B cell (primary cell): ENCODE results near the gene CRIM1. TPM values are rescaled to one million over a fixed set of nuclear protein-coding genes. Genes with fewer than 3 reads are reported as not detected.

Source experiments
- ATAC-seq: fragments of 200-7000 bp; cut with Tn5 transposase; one replicate; pipeline ENCODE4 v1.10.0; 2021; ENCODE audit warnings: low read depth, mild to moderate bottlenecking, moderate number of reproducible peaks, moderate library complexity
- CTCF ChIA-PET: fragments of 350-600 bp; sonication (Branson Sonifier 250); formaldehyde crosslinking; loops from one replicate; lab custom pipeline; 2021; ENCODE audit warnings: antibody characterized with exemption, inconsistent platforms; lab: Charles Lee
- POLR2A ChIA-PET: fragments of 350-600 bp; sonication (Branson Sonifier 250); formaldehyde crosslinking; loops from one replicate; lab custom pipeline; 2021; ENCODE audit warnings: antibody characterized with exemption; lab: Charles Lee
- DNase-seq: peaks from one replicate; pipeline ENCODE4 v3.0.0; 2013
- H2AFZ ChIP-seq: 2 replicates; pipeline ENCODE4 v1.6.1; 2012; ENCODE audit warnings: mild to moderate bottlenecking, low read depth, low read length; ENCODE audit not compliant: insufficient read depth, poor library complexity, severe bottlenecking
- H3K27ac ChIP-seq, 2 donors: 1 replicate in 1 of 2; 2 replicates in 1 of 2; pipeline ENCODE4 v1.5.1; 2012 to 2013; ENCODE audit warnings: low read length in 2 of 2, mild to moderate bottlenecking in 2 of 2, moderate library complexity in 1 of 2
- H3K27me3 ChIP-seq, 4 experiments: fragments of 200-600 bp in 1 of 4; sonication (generic) in 1 of 4; replicated peaks in 1 of 4; 1 replicate in 2 of 4; 2 replicates in 2 of 4; pipeline versions ENCODE4 v1.6.1 to v1.7.0; 2013 to 2016; ENCODE audit warnings: low read length in 3 of 4, mild to moderate bottlenecking in 2 of 4, mixed read lengths in 1 of 4, moderate library complexity in 1 of 4; ENCODE audit not compliant: insufficient read depth in 4 of 4, control insufficient read depth in 3 of 4; ENCODE audit errors: control extremely low read depth in 1 of 4
- H3K36me3 ChIP-seq, 2 experiments: replicated peaks in 1 of 2; 1 replicate in 1 of 2; 2 replicates in 1 of 2; pipeline versions ENCODE4 v1.6.1 to v1.7.1; 2013; ENCODE audit warnings: low read length in 1 of 2; ENCODE audit not compliant: insufficient read depth in 2 of 2, control insufficient read depth in 1 of 2; ENCODE audit errors: control extremely low read depth in 1 of 2, extremely low read depth in 1 of 2
- H3K4me1 ChIP-seq, 2 donors: fragments of 200-600 bp in 1 of 2; sonication (generic) in 1 of 2; 1 replicate in 1 of 2; 2 replicates in 1 of 2; pipeline versions ENCODE4 v1.5.1 to v1.6.1; 2013 to 2017; ENCODE audit warnings: low read length in 2 of 2; ENCODE audit not compliant: control insufficient read depth in 2 of 2, insufficient read depth in 2 of 2
- H3K4me2 ChIP-seq: replicated peaks from 2 replicates; pipeline ENCODE3; 2012; ENCODE audit warnings: mild to moderate bottlenecking, low read depth, low read length; ENCODE audit not compliant: poor library complexity, severe bottlenecking
- H3K4me3 ChIP-seq, 5 experiments: fragments of 200-600 bp in 1 of 5; sonication (generic) in 1 of 5; 1 replicate in 3 of 5; 2 replicates in 2 of 5; pipeline versions ENCODE4 v1.5.1 to v1.7.0; 2011 to 2016; ENCODE audit warnings: low read length in 4 of 5, mild to moderate bottlenecking in 4 of 5, low read depth in 2 of 5, control low read depth in 1 of 5, moderate library complexity in 1 of 5; ENCODE audit not compliant: insufficient read depth in 1 of 5; ENCODE audit errors: control extremely low read depth in 1 of 5, extremely low read depth in 1 of 5
- H3K79me2 ChIP-seq: fragments of 200-600 bp; sonication (generic); one replicate; pipeline ENCODE4 v1.6.0; 2016; ENCODE audit warnings: low read length; ENCODE audit not compliant: control insufficient read depth, insufficient read depth
- H3K9ac ChIP-seq: fragments of 200-600 bp; sonication (generic); 2 replicates; pipeline ENCODE4 v1.6.1; 2017; ENCODE audit warnings: mild to moderate bottlenecking, low read length, moderate library complexity
- H3K9me3 ChIP-seq, 3 donors: one replicate each; pipeline versions ENCODE4 v1.6.1 to v1.7.1; 2013; ENCODE audit warnings: low read length in 2 of 3; ENCODE audit not compliant: control insufficient read depth in 2 of 3, insufficient read depth in 1 of 3; ENCODE audit errors: control extremely low read depth in 1 of 3
- H4K20me1 ChIP-seq: 2 replicates; pipeline ENCODE4 v1.6.0; 2012; ENCODE audit warnings: mild to moderate bottlenecking, low read length; ENCODE audit not compliant: insufficient read depth, control insufficient read depth, poor library complexity, severe bottlenecking
- H3K27ac Mint-ChIP-seq: one replicate; pipeline ENCODE4 v1.8.0; 2021; ENCODE audit warnings: mixed read lengths
- H3K27me3 Mint-ChIP-seq: one replicate; pipeline ENCODE4 v1.8.0; 2021; ENCODE audit warnings: mixed read lengths
- H3K4me1 Mint-ChIP-seq: one replicate; pipeline ENCODE4 v1.8.0; 2021; ENCODE audit warnings: mixed read lengths
- H3K4me3 Mint-ChIP-seq: one replicate; pipeline ENCODE4 v1.8.0; 2021; ENCODE audit warnings: mixed read lengths
- H3K9me3 Mint-ChIP-seq: one replicate; pipeline ENCODE4 v1.8.0; 2022; ENCODE audit warnings: mixed read lengths; ENCODE audit not compliant: insufficient read depth
- EZH2 ChIP-seq: IDR thresholded peaks from 2 replicates; pipeline ENCODE4 v1.6.1; 2012; ENCODE audit warnings: borderline replicate concordance, low read depth, mild to moderate bottlenecking, moderate library complexity, low read length; ENCODE audit not compliant: insufficient read depth, poor library complexity, severe bottlenecking
- WGBS: methylation state at CpG from one replicate; pipeline ENCODE4 v1.1.5; 2013; ENCODE audit warnings: missing lambda C conversion rate; ENCODE audit not compliant: insufficient coverage; 5-methylcytosine and 5-hydroxymethylcytosine counted together
- intact Hi-C: fragments of 100-400 bp; cut with micrococcal nuclease; formaldehyde crosslinking; loops from one replicate; pipeline ENCODE4 v1.10.0; 2022
- polyA plus RNA-seq: library from polyadenylated mRNA; depleted of rRNA; stranded (reverse); fragments of >200 nt; gene quantifications from 2 replicates; pipeline ENCODE4 v1.2.3, GENCODE V29; 2012
- total RNA-seq, 2 donors: library from RNA; stranded (reverse); fragments of 120-200 nt in 1 of 2; gene quantifications; 1 replicate in 1 of 2; 2 replicates in 1 of 2; pipeline versions ENCODE4 v1.2.3 to v1.2.4, GENCODE V29; 2013 to 2022
- TF ChIP-seq, protein P1 (sequence below): fragments of 200-600 bp; IDR thresholded peaks from one replicate; pipeline ENCODE4 v1.8.0; 2022; ENCODE audit warnings: antibody characterized with exemption, mild to moderate bottlenecking

The CRIM1 gene
- total and polyA plus RNA-seq, 2 donors (not counting 1 experiment from before 2014, with no cell fraction given): 1.3 to 5.0 TPM

GRCh38 chr2:36356298-36356989, 866 bp downstream of the CRIM1 start:
- Histone ChIP-seq H4K20me1 (no peaks in the 10 kb centered on the region), H3K9ac (peak overlapping the region; percentile 61), H3K27ac (no peak overlapping the region), H3K4me2 (peak overlapping the region; percentile 91), H3K79me2 (peaks cover 13% of the 10 kb centered on the region), H3K4me1 (peaks cover 33 to 44% of the 10 kb centered on the region in 2 donors), H3K9me3 (peaks cover 0 to 4% (median 0%) of the 10 kb centered on the region in 3 donors), H3K27me3 (peaks cover 0 to 21% (median 5%) of the 10 kb centered on the region in 4 experiments), H2AFZ (peak overlapping the region; percentile 73), H3K36me3 (no peaks in the 10 kb centered on the region), H3K4me3 (peak overlapping the region; percentile 41 to 68 (median 50))
- ATAC-seq (peak; percentile 17), DNase-seq (peak; percentile 65)
- no peak overlapping the region for H3K27ac Mint-ChIP-seq
- H3K4me1 Mint-ChIP-seq: peaks cover 35% of the 10 kb centered on the region
- H3K27me3 Mint-ChIP-seq: peaks cover 48% of the 10 kb centered on the region
- intact Hi-C loops: no loop called here
- POLR2A ChIA-PET: no interaction called here
- 1% methylated on average over 70 of the region's 74 CpGs for whole genome bisulfite sequencing
- no peak for TF ChIP-seq EZH2
- TF ChIP-seq, protein P1, sequence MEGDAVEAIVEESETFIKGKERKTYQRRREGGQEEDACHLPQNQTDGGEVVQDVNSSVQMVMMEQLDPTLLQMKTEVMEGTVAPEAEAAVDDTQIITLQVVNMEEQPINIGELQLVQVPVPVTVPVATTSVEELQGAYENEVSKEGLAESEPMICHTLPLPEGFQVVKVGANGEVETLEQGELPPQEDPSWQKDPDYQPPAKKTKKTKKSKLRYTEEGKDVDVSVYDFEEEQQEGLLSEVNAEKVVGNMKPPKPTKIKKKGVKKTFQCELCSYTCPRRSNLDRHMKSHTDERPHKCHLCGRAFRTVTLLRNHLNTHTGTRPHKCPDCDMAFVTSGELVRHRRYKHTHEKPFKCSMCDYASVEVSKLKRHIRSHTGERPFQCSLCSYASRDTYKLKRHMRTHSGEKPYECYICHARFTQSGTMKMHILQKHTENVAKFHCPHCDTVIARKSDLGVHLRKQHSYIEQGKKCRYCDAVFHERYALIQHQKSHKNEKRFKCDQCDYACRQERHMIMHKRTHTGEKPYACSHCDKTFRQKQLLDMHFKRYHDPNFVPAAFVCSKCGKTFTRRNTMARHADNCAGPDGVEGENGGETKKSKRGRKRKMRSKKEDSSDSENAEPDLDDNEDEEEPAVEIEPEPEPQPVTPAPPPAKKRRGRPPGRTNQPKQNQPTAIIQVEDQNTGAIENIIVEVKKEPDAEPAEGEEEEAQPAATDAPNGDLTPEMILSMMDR: no peak
- H3K4me3 Mint-ChIP-seq: peak overlapping the region; percentile 78
- CTCF ChIA-PET: no interaction called here
- no peaks in the 10 kb centered on the region for H3K9me3 Mint-ChIP-seq
